Activated T-helper 9 cell treated with anti-CD3 and anti-CD28 coated beads, Interleukin-2, amount 50 U/mL, for 16 hours (primary cell): ENCODE data around the gene DENND2A.

ENCODE experiments used
- DNase-seq: peaks from one replicate; pipeline ENCODE4 v3.0.0-alpha.2; 2020; ENCODE audit warnings: low read depth

DENND2A gene

GRCh38 chr7:140619176-140619575, 21.4 kb downstream of the DENND2A start:
- DNase-seq = no peak

- DNase-seq = no peak
Measured at GRCh38 chr7:140618306-140618705, 22.3 kb downstream of the DENND2A start.

- no peak for DNase-seq
Measured at GRCh38 chr7:140617081-140617480, 23.5 kb downstream of the DENND2A start.

- no peak for DNase-seq
Measured at GRCh38 chr7:140616328-140616727, 24.3 kb downstream of the DENND2A start.

DNA sequence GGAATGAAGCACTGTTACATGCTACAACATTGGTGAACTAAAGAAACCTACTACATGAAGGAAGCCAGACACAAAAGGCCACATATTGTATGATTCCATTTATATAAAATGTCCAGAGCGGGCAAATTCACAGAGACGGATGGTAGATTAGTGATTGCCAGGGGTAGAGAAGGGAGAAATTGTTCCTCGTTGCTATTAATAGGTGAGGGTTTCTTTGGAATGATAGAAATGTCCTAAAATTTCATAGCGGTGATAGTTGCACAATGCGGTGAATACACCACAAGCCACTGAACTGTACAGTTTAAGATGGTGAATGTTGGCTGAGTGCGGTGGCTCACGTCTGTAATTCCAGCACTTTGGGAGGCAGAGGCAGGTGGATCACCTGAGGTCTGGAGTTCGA, 29.0 kb downstream of the DENND2A start:
- no peak for DNase-seq

GRCh38 chr7:140610204-140611165, 30.1 kb downstream of the DENND2A start:
- DNase-seq = no peak

GRCh38 chr7:140609646-140610045, 31.0 kb downstream of the DENND2A start:
- no peak for DNase-seq

GRCh38 chr7:140607441-140607989, 33.1 kb downstream of the DENND2A start:
- DNase-seq = no peak

DNA sequence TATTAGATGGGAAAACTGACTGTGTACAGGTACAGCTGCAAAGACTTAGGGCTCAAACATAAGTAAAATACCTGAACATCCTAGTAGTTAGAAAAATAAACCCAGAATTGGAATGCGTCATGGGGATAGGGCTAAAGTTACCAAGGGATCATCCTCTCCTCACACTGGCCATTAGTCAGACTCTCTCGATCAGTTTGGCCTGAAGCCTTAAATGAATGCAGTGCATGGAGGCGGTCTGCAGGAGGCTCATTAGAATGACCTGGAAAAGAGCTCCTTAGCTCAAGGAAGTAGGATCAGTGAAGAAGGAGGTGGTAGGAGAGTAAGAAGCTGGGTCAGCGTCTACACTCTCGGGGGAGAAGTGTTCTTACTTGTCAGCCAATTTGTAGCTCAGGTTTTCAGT, 35.3 kb downstream of the DENND2A start:
- no peak for DNase-seq

GRCh38 chr7:140604760-140605159, 35.9 kb downstream of the DENND2A start:
- DNase-seq = no peak

DNA sequence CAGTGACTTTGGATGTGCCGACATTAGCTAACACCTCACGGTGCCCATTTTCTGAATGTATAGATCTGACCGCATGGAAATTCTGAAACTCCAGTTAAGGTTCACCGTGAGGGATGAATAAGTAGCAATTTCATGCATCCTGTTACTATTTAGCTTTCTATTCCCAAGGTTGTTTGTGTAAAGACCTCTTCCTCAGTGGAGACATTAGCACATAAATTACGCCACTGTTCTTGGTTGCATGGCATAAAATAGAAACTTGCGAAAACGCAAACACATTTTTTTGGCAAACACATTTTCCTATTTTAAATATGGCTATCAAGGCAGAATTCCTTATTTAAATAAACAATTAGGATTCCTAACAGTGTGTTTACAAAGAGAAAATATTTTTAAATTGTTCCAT, 36.5 kb downstream of the DENND2A start:
- DNase-seq = no peak

GRCh38 chr7:140601566-140602174, 38.9 kb downstream of the DENND2A start:
- DNase-seq = no peak

DNA sequence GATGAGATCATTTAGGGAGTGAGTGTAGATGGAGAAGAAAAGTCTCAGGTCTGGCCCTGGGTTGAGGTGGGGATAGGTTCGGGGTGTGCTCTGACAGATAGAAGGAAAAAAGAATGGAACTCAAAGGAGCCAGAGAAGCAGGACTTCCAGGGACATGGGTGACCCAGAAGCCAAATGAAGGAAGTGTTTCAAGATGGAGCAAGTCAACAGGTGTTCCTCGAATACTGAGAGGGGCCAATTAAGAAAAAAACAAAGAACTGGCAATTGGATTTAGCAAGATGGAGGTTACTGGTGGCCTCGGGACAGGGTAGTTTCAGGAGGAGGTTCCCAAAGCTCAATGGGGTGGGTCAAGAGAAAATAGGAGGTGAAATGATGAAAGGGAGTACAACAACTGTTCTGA, 40.3 kb downstream of the DENND2A start:
- no peak for DNase-seq

- DNase-seq = no peak
Measured at GRCh38 chr7:140597428-140597949, 43.1 kb downstream of the DENND2A start.

DNA sequence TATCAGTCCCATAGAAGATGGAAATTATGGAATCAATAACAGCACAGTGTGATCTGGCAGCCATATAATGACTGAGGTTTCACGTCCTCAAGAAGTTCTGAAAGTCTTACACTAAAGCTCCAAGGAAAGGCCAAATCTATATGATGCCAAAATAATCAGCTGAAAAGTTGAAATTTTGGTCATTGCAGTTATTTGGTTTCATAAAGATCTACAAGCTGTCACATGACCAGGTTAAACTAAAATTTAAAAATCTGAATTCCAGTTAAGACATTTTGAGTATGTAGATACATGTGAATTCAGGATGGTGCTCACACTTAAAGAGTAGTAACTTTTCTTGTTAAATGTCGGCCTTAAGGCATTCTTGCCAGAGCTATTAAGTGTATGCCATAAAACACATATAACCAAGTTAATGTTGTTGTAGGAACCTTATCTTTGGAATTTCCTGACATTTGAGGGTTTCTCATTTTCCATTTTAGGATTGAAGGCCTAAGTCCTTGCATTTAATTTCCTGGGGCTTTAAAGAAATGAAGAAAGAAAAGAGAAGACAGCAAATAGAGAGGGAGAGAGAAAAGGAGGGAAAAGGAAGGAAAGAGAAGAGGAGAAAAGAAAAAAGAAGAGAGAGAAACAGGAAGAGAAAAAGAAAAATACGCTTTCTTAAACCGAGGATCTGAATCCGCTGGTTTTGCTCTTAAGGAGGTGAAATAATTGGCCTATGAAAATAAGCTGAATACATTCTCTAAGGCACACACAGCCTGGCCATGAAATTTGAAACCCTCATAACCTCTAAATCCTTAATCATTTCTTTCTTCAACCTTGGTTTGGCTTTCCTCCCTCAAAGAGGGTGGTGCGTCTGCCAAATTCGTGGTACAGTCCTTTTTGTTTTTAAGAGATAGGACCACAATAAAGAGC, 43.8 kb downstream of the DENND2A start:
- no peak for DNase-seq

DNA sequence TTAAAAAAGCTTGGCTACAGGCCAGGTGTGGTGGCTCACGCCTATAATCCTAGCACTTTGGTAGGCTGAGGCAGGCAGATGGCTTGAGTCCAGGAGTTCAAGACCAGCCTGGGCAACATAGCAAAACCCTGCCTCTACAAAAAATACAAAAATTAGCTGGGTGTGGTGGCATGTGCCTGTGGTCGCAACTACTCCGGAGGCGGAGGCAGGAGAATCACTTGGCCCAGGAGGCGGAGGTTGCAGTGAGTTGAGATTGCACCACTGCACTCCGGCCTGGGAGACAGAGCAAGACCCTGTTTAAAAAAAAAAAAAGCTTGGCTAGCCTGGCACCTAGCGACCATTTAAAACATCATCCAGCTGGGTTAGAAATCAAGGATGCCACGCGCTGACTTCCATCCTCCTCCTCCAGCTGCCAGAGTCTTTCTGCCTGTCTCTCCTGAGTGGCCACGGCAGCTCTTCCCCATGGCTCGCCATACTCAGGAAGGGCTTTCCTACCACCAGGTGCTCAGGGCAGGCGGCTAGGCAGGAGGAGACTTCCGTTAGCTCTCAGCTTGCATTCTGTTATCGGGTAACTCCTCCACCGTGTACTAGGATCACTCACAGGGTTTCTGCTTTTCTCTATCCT, 45.0 kb downstream of the DENND2A start:
- DNase-seq = no peak

GRCh38 chr7:140594131-140594691, 46.4 kb downstream of the DENND2A start:
- DNase-seq = no peak

GRCh38 chr7:140593672-140593982, 47.0 kb downstream of the DENND2A start:
- no peak for DNase-seq

DNA sequence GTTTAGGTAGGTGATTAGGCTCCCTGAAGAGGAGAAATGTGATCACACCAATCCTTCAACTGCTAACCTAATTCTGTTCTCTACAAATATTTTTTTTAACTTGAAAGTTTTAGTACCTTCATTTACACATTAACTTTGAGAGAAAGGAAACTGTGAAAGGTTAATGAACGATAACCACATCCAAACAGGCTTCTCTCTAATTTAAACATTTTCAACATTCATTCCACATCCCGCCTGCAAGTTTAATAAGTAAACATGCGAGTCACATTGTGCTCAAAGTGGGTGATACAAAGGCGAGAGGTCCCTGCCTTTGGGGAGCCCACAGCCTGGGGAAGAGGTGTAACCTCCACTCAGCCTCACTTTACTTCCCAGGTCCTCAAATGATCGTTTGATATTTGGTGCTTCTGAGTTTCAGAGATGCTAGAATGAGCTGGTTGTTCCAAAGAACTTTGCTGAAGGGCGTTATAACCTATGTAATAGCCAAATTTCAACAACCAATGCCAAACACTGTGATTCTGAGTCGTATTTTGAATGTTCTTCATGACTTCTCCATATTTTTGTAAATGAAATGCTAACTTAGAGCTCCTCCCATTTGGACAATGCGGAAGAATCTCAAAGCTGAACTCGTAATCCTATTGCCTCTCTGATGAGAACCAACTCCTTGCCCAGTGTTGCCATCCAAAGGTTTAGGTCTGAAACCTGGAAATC, 47.5 kb downstream of the DENND2A start:
- DNase-seq = no peak

- no peak for DNase-seq
Measured at GRCh38 chr7:140591180-140591902, 49.3 kb downstream of the DENND2A start.
